ENCODE results near the gene NDUFB3.

Gene NDUFB3

GRCh38 chr2:201116115-201116958 is 44.5 kb downstream of the NDUFB3 start, which contains the start of gene CFLAR (continued):
- TF ChIP-seq SP2 (tag by site-specific recombination; IDR thresholded peaks at IDR 0.05) (peak; percentile 17; the same call in 1 of the 2 replicates), SCRT1 (tag by site-specific recombination; IDR thresholded peaks at IDR 0.05; ENCODE audit: borderline replicate concordance) (no peak), ZNF600 (tag by site-specific recombination; IDR thresholded peaks at IDR 0.05) (peak; percentile 75; the same call in 1 of the 2 replicates)

DNA sequence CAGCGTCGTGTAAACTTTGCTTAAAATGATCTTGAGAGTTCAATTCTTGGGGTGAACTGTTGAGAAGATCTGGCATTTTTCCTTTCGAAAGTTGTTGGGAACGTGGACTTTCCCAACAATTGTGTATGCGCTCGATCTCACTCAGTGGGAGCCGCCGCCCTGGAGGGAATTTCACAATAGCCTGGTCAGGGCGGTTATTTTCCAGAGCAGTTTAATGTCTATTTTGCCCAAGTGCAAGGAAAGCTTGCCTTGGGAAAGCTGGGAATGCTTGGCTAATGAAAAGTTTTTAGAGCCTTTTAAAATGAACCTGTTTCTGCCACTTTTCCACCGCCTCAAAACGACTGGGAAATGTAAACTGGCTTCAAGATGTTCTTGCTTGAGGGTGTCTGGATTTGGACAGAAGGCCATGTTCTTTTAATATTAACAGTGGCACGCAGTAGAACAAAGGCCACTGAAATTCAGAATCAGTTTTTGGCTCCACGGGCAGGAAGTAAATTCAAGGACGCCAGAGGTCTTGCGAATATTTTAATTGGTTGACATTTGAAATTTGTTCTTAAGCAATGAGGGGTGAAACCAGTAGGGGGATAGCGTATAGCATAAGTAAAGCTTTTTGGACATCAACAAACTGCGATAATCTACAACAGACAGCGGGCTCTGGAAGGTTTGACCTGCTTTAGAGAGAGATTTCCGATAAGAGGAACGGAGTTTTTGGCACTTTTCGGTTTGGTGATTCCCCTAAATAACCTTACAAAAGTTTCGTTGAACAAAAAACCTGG is 45.3 kb downstream of the NDUFB3 start:
- ChIA-PET POLR2A (interaction anchor here (1.0 to 2.8 kb wide), 5 partner anchors 41 to 253 kb away, joined by 3 to 11 read pairs (median 4); partner anchors contain the start of genes CLK1 and ORC2), CTCF (interaction anchor here (0.6 to 4.1 kb wide), 7 partner anchors 12 to 116 kb away, joined by 3 to 25 read pairs (median 4); no protein-coding TSS in a partner anchor)
- Histone ChIP-seq H3K4me3 (ENCODE audit: low read depth, low read length) (peak overlapping the region; percentile 78), H3K4me1 (ENCODE audit: control insufficient read depth, insufficient read depth, low read length) (peaks cover 5% of the 10 kb centered on the region; the same call in 1 of the 2 replicates), H3K36me3 (ENCODE audit: control insufficient read depth in 2 of 2, insufficient read depth in 1 of 2, low read length in 2 of 2) (no peaks in the 10 kb centered on the region), H3K9me3 (ENCODE audit: control insufficient read depth, insufficient read depth, low read depth, low read length) (no peaks in the 10 kb centered on the region), H3K27ac (ENCODE audit: extremely low read depth, low read depth, low read length) (peak overlapping the region; percentile 95)
- TF ChIP-seq ZNF335 (tag by site-specific recombination; conservative IDR thresholded peaks at IDR 0.05) (peak; percentile 5), ZBTB20 (tag by site-specific recombination; IDR thresholded peaks at IDR 0.05) (peak; percentile 10; the same call in 1 of the 2 replicates), ZEB2 (tag by site-specific recombination; IDR thresholded peaks at IDR 0.05) (peak; percentile 5; the same call in 1 of the 2 replicates), ZNF324 (tag by site-specific recombination; IDR thresholded peaks at IDR 0.05) (0 out of 2 replicates have a peak, but pooled peaks have one; percentile 15), ZNF629 (tag by site-specific recombination; IDR thresholded peaks at IDR 0.05) (no peak), ZNF510 (tag by site-specific recombination; IDR thresholded peaks at IDR 0.05; ENCODE audit: insufficient replicate concordance) (no peak), ZIC2 (tag by site-specific recombination; IDR thresholded peaks at IDR 0.05) (peak; percentile 10; the same call in 1 of the 2 replicates), ZNF501 (tag by site-specific recombination; IDR thresholded peaks at IDR 0.05) (0 out of 2 replicates have a peak, but pooled peaks have one; percentile 39), GLIS2 (tag by site-specific recombination; IDR thresholded peaks at IDR 0.05) (peak; percentile 19; the same call in 1 of the 2 replicates), OSR2 (tag by site-specific recombination; IDR thresholded peaks at IDR 0.05) (peak; percentile 27; the same call in 1 of the 2 replicates), KLF1 (tag by site-specific recombination; IDR thresholded peaks at IDR 0.05) (no peak), PRDM1 (tag by site-specific recombination; IDR thresholded peaks at IDR 0.05) (peak; percentile 68; the same call in 1 of the 2 replicates), GFI1B (tag by site-specific recombination; IDR thresholded peaks at IDR 0.05) (no peak), ZFP69B (tag by site-specific recombination; IDR thresholded peaks at IDR 0.05) (no peak), ZBTB17 (tag by site-specific recombination; IDR thresholded peaks at IDR 0.05) (peak; percentile 31; the same call in 1 of the 2 replicates), IKZF3 (tag by site-specific recombination; IDR thresholded peaks at IDR 0.05) (peak; percentile 45; the same call in 1 of the 2 replicates), GLIS1 (tag by site-specific recombination; IDR thresholded peaks at IDR 0.05) (peak; percentile 21; the same call in 1 of the 2 replicates), ZNF660 (tag by site-specific recombination; IDR thresholded peaks at IDR 0.05) (0 out of 2 replicates have a peak, but pooled peaks have one; percentile 36)
- TF ChIP-seq, protein P1, sequence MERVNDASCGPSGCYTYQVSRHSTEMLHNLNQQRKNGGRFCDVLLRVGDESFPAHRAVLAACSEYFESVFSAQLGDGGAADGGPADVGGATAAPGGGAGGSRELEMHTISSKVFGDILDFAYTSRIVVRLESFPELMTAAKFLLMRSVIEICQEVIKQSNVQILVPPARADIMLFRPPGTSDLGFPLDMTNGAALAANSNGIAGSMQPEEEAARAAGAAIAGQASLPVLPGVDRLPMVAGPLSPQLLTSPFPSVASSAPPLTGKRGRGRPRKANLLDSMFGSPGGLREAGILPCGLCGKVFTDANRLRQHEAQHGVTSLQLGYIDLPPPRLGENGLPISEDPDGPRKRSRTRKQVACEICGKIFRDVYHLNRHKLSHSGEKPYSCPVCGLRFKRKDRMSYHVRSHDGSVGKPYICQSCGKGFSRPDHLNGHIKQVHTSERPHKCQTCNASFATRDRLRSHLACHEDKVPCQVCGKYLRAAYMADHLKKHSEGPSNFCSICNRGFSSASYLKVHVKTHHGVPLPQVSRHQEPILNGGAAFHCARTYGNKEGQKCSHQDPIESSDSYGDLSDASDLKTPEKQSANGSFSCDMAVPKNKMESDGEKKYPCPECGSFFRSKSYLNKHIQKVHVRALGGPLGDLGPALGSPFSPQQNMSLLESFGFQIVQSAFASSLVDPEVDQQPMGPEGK (tag by site-specific recombination; IDR thresholded peaks at IDR 0.05) = 0 out of 2 replicates have a peak, but pooled peaks have one; percentile 14
- TF ChIP-seq, protein P2, sequence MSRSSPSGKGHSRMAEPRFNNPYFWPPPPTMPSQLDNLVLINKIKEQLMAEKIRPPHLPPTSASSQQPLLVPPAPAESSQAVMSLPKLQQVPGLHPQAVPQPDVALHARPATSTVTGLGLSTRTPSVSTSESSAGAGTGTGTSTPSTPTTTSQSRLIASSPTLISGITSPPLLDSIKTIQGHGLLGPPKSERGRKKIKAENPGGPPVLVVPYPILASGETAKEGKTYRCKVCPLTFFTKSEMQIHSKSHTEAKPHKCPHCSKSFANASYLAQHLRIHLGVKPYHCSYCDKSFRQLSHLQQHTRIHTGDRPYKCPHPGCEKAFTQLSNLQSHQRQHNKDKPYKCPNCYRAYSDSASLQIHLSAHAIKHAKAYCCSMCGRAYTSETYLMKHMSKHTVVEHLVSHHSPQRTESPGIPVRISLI (tag by site-specific recombination; IDR thresholded peaks at IDR 0.05) = 0 out of 2 replicates have a peak, but pooled peaks have one; percentile 68
- TF ChIP-seq, protein P3, sequence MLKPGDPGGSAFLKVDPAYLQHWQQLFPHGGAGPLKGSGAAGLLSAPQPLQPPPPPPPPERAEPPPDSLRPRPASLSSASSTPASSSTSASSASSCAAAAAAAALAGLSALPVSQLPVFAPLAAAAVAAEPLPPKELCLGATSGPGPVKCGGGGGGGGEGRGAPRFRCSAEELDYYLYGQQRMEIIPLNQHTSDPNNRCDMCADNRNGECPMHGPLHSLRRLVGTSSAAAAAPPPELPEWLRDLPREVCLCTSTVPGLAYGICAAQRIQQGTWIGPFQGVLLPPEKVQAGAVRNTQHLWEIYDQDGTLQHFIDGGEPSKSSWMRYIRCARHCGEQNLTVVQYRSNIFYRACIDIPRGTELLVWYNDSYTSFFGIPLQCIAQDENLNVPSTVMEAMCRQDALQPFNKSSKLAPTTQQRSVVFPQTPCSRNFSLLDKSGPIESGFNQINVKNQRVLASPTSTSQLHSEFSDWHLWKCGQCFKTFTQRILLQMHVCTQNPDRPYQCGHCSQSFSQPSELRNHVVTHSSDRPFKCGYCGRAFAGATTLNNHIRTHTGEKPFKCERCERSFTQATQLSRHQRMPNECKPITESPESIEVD (tag by site-specific recombination; IDR thresholded peaks at IDR 0.05) = 0 out of 2 replicates have a peak, but pooled peaks have one; percentile 50
- TF ChIP-seq, protein P4, sequence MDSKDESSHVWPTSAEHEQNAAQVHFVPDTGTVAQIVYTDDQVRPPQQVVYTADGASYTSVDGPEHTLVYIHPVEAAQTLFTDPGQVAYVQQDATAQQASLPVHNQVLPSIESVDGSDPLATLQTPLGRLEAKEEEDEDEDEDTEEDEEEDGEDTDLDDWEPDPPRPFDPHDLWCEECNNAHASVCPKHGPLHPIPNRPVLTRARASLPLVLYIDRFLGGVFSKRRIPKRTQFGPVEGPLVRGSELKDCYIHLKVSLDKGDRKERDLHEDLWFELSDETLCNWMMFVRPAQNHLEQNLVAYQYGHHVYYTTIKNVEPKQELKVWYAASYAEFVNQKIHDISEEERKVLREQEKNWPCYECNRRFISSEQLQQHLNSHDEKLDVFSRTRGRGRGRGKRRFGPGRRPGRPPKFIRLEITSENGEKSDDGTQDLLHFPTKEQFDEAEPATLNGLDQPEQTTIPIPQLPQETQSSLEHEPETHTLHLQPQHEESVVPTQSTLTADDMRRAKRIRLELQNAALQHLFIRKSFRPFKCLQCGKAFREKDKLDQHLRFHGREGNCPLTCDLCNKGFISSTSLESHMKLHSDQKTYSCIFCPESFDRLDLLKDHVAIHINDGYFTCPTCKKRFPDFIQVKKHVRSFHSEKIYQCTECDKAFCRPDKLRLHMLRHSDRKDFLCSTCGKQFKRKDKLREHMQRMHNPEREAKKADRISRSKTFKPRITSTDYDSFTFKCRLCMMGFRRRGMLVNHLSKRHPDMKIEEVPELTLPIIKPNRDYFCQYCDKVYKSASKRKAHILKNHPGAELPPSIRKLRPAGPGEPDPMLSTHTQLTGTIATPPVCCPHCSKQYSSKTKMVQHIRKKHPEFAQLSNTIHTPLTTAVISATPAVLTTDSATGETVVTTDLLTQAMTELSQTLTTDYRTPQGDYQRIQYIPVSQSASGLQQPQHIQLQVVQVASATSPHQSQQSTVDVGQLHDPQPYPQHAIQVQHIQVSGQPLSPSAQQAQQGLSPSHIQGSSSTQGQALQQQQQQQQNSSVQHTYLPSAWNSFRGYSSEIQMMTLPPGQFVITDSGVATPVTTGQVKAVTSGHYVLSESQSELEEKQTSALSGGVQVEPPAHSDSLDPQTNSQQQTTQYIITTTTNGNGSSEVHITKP (tag by site-specific recombination; IDR thresholded peaks at IDR 0.05) = peak; percentile 7; the same call in 1 of the 2 replicates

Measured in HEK293 (cell line).